Aorta (tissue), 5 donors: Measurements from ENCODE around the gene ZNF784. TPM values are rescaled to one million over a fixed set of nuclear protein-coding genes. Genes with fewer than 3 reads are reported as not detected.

ENCODE experiments used
- ATAC-seq: fragments of 200-7000 bp; cut with Tn5 transposase; one replicate; pipeline ENCODE4 v1.9.1; 2022; ENCODE audit warnings: moderate library complexity; ENCODE audit not compliant: low FRiP score
- DNase-seq, 2 donors: peaks; one replicate each; pipeline ENCODE4 v3.0.0-alpha.2; 2020
- H3K27ac ChIP-seq, 2 donors: one replicate each; pipeline ENCODE4 v1.5.1; 2013; ENCODE audit warnings: low read length in 2 of 2, mild to moderate bottlenecking in 2 of 2, moderate library complexity in 2 of 2, control low read depth in 1 of 2, inconsistent platforms in 1 of 2, low read depth in 1 of 2
- H3K27me3 ChIP-seq, 2 donors: one replicate each; pipeline ENCODE4 v1.6.1; 2013; ENCODE audit warnings: control low read depth in 1 of 2, low read length in 1 of 2, mild to moderate bottlenecking in 1 of 2, moderate library complexity in 1 of 2; ENCODE audit not compliant: insufficient read depth in 2 of 2, control insufficient read depth in 1 of 2
- H3K36me3 ChIP-seq, 2 donors: one replicate each; pipeline ENCODE4 v1.6.1; 2013; ENCODE audit warnings: control low read depth in 1 of 2, low read length in 1 of 2, mild to moderate bottlenecking in 1 of 2; ENCODE audit not compliant: insufficient read depth in 2 of 2, control insufficient read depth in 1 of 2
- H3K4me1 ChIP-seq, 2 donors: one replicate each; pipeline ENCODE4 v1.6.1; 2013; ENCODE audit warnings: low read length in 2 of 2, control low read depth in 1 of 2, mild to moderate bottlenecking in 1 of 2, moderate library complexity in 1 of 2; ENCODE audit not compliant: insufficient read depth in 2 of 2, control insufficient read depth in 1 of 2
- H3K4me3 ChIP-seq, 2 donors: one replicate each; pipeline ENCODE4 v1.5.1; 2013; ENCODE audit warnings: low read length in 2 of 2, control low read depth in 1 of 2, mild to moderate bottlenecking in 1 of 2
- H3K9me3 ChIP-seq: one replicate; pipeline ENCODE4 v1.6.1; 2013; ENCODE audit warnings: mild to moderate bottlenecking, low read length; ENCODE audit not compliant: control insufficient read depth
- WGBS, 2 donors: extraction: QIAGEN DNeasy Blood & Tissue Kit; methylation state at CpG; one replicate each; pipeline ENCODE4 v1.1.7; 2013; 5-methylcytosine and 5-hydroxymethylcytosine counted together
- intact Hi-C, 2 donors: fragments of 100-400 bp; cut with DNase I; formaldehyde crosslinking; loops; one replicate each; pipeline versions ENCODE4 v1.14.2 to v1.15.0; 2022
- polyA plus RNA-seq, 2 donors: library from polyadenylated mRNA; stranded (reverse); fragments of 200-250 nt; gene quantifications; one replicate each; pipeline ENCODE4 v1.2.3, GENCODE V29; 2013
- total RNA-seq, 2 donors: library from RNA; stranded (reverse); fragmentation: NEBNext Ultra II Directional; extraction: Animal tissue kit (Norgen Biotek cat#: 25700); gene quantifications; one replicate each; pipeline ENCODE4 v1.2.1, GENCODE V29; 2021
- donor health status: healthy with polysubstance abuse.
- donor health status: Bipolar disorder and iron deficiency.
- donor health status: DM: no; HTN: no; CAD: no.
- donor health status: DM: no; HTN: no; CAD: no.
- donor health status: DM: yes; HTN: yes; CAD: no.

The ZNF784 gene
- total and polyA plus RNA-seq, 4 donors: 4.8 to 27.2 (median 5.2) TPM

- ATAC-seq (peak; percentile 68), DNase-seq (peak; percentile 79 to 89)
- Histone ChIP-seq H3K27me3 (no peaks in the 10 kb centered on the region), H3K4me1 (peaks cover 0 to 3% of the 10 kb centered on the region in 2 donors), H3K36me3 (no peaks in the 10 kb centered on the region), H3K9me3 (no peaks in the 10 kb centered on the region), H3K4me3 (peak within 1 kb of the TSS; percentile 55 to 74), H3K27ac (peak within 1 kb of the TSS in 1 of 2 donors; percentile 4)
- intact Hi-C loops: no loop called here
- WGBS, 2 donors: 1% methylated on average over 73 to 87 of the region's 87 CpGs
These were observed 23.6 kb upstream of the ZNF784 start, which contains the start of gene CCDC106 for GRCh38 chr19:55647732-55648584. Gene CCDC106, plus strand, starts transcription at chr19:55648212. Its CDS starts 835 bp downstream, at chr19:55649047.

GRCh38 chr19:55646889-55647731, 22.7 kb upstream of the ZNF784 start:
- WGBS, 2 donors: 40 to 42% methylated on average over 14 of the region's 14 CpGs
- H3K27me3 ChIP-seq: no peaks in the 10 kb centered on the region
- DNase-seq (no peak), ATAC-seq (no peak)
- H3K9me3 ChIP-seq: no peaks in the 10 kb centered on the region
- H3K36me3 ChIP-seq: no peaks in the 10 kb centered on the region
- intact Hi-C loops: no loop called here
- H3K4me1 ChIP-seq: peaks cover 0 to 3% of the 10 kb centered on the region in 2 donors
- H3K27ac ChIP-seq: no peak overlapping the region
- H3K4me3 ChIP-seq: peak overlapping the region in 1 of 2 donors; percentile 74

GRCh38 chr19:55645512-55645881, 21.1 kb upstream of the ZNF784 start:
- ATAC-seq: no peak
- intact Hi-C loops: no loop called here
- no peak overlapping the region for H3K27ac ChIP-seq
- no peak overlapping the region for H3K4me3 ChIP-seq
- H3K4me1 ChIP-seq: peaks cover 0 to 3% of the 10 kb centered on the region in 2 donors
- H3K27me3 ChIP-seq: no peaks in the 10 kb centered on the region
- H3K9me3 ChIP-seq: no peaks in the 10 kb centered on the region
- DNase-seq: no peak
- no peaks in the 10 kb centered on the region for H3K36me3 ChIP-seq
- WGBS, 2 donors: 61 to 63% methylated on average over 5 of the region's 5 CpGs

GRCh38 chr19:55644842-55645511, 20.6 kb upstream of the ZNF784 start:
- Histone ChIP-seq H3K4me1 (peaks cover 0 to 3% of the 10 kb centered on the region in 2 donors), H3K9me3 (no peaks in the 10 kb centered on the region), H3K4me3 (no peak overlapping the region), H3K27me3 (no peaks in the 10 kb centered on the region), H3K27ac (no peak overlapping the region), H3K36me3 (no peaks in the 10 kb centered on the region)
- WGBS, 2 donors: 88% methylated on average over 28 of the region's 28 CpGs
- ATAC-seq: no peak
- intact Hi-C loops: no loop called here
- no peak for DNase-seq

- ATAC-seq: no peak
- peaks cover 0 to 3% of the 10 kb centered on the region in 2 donors for H3K4me1 ChIP-seq
- 45 to 48% methylated on average over 11 to 12 of the region's 12 CpGs for WGBS, 2 donors
- peak in 1 of 2 donors; percentile 46 for DNase-seq
- peak overlapping the region; percentile 74 to 97 for H3K4me3 ChIP-seq
- H3K9me3 ChIP-seq: no peaks in the 10 kb centered on the region
- no peak overlapping the region for H3K27ac ChIP-seq
- H3K27me3 ChIP-seq: no peaks in the 10 kb centered on the region
- no peaks in the 10 kb centered on the region for H3K36me3 ChIP-seq
- intact Hi-C loops: no loop called here
These were observed 19.9 kb upstream of the ZNF784 start for GRCh38 chr19:55644191-55644833.

- peak overlapping the region; percentile 74 to 97 for H3K4me3 ChIP-seq
- DNase-seq: no peak
- H3K36me3 ChIP-seq: no peaks in the 10 kb centered on the region
- no peaks in the 10 kb centered on the region for H3K27me3 ChIP-seq
- no peaks in the 10 kb centered on the region for H3K9me3 ChIP-seq
- intact Hi-C loops: no loop called here
- peaks cover 0 to 3% of the 10 kb centered on the region in 2 donors for H3K4me1 ChIP-seq
- no peak for ATAC-seq
- 0 to 1% methylated on average over 15 of the region's 15 CpGs for WGBS, 2 donors
- H3K27ac ChIP-seq: no peak overlapping the region
These were observed 19.5 kb upstream of the ZNF784 start for GRCh38 chr19:55643887-55644176.

GRCh38 chr19:55643003-55643886, 18.9 kb upstream of the ZNF784 start, which contains the start of gene ZNF581:
Gene ZNF581, plus strand, starts transcription at chr19:55643649. Its CDS starts 923 bp downstream, at chr19:55644572.
- peaks cover 0 to 3% of the 10 kb centered on the region in 2 donors for H3K4me1 ChIP-seq

More at GRCh38 chr19:55643003-55643886, 18.9 kb upstream of the ZNF784 start, which contains the start of gene ZNF581:
- 1% methylated on average over 49 to 56 of the region's 56 CpGs for WGBS, 2 donors
- ATAC-seq (peak; percentile 78), DNase-seq (peak; percentile 84 to 89)
- Histone ChIP-seq H3K4me3 (peak within 1 kb of the TSS; percentile 74 to 97), H3K27me3 (no peaks in the 10 kb centered on the region), H3K27ac (peak within 1 kb of the TSS; percentile 10 to 83), H3K9me3 (no peaks in the 10 kb centered on the region), H3K36me3 (no peaks in the 10 kb centered on the region)
- intact Hi-C loops: no loop called here
